Mammary epithelial cell (primary cell): ENCODE data around the gene TRIM17.

Source experiments
- CTCF ChIP-seq, 2 donors: IDR thresholded peaks in 1 of 2; conservative IDR thresholded peaks in 1 of 2; 2 replicates each; pipeline ENCODE4 v1.5.1; 2011 to 2012; ENCODE audit warnings: inconsistent platforms in 2 of 2, low read length in 2 of 2, mild to moderate bottlenecking in 2 of 2, control low read depth in 1 of 2, low read depth in 1 of 2; ENCODE audit not compliant: insufficient read depth in 1 of 2; ENCODE audit errors: extremely low read depth in 1 of 2
- EZH2 ChIP-seq: IDR thresholded peaks from 2 replicates; pipeline ENCODE4 v1.6.1; 2012; ENCODE audit warnings: low read length, inconsistent platforms, borderline replicate concordance

DNA sequence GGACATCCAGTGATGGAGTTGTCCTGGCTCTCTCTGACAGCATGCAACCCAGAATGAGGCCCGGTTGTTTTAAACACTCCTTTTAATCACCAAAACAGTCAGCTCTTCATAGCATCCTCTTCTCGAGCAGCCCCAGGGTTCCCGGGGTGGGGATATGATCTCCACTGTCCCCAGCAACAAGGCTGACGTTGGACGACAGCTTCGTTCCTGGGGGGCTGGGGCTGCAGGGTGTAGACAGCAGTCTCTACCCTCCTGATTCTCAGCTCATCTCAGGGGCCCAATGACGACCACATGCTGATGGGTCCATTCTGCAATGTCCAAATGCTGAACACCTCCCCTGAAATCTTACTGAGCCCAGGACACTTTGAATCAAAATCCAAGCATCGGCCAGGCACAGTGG lies 37.0 kb downstream of the TRIM17 start:
- TF ChIP-seq CTCF (conservative IDR thresholded peaks at IDR 0.05 in 1 of 2, IDR thresholded peaks at IDR 0.05 in 1 of 2; ENCODE audit: extremely low read depth in 1 of 2, insufficient read depth in 1 of 2, low read depth in 1 of 2, low read length in 2 of 2) (no peak), EZH2 (no peak)
